HG02623 (cell line): ENCODE results near the gene PRKAG1.

Experiments used
- ATAC-seq: cut with Tn5 transposase; IDR thresholded peaks from one replicate; pipeline ENCODE4 v1.9.1; 2021; ENCODE audit warnings: moderate library complexity; ENCODE audit not compliant: unreplicated experiment

Gene PRKAG1

DNA sequence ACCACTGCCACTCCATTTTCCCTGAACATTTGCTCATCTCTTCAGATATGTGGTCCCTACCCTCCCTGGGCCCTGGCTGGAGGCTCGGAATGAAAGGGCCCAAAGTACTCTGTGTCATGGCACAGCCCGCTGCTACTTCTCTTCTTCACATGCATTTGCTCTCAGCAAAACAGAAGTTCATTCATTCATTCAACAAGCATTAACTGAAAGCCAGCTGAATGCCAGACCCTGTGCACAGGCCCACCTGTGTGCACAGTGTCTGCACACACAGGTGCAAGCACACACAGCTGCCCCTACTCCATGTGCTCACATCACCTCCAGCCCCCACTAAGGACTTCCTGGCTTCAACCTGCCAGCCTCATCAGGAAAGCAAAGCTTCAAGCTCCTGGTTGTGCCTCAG lies 32.7 kb downstream of the PRKAG1 start:
- ATAC-seq = no peak

GRCh38 chr12:48985475-48985897 lies 33.1 kb downstream of the PRKAG1 start:
- ATAC-seq = no peak

DNA sequence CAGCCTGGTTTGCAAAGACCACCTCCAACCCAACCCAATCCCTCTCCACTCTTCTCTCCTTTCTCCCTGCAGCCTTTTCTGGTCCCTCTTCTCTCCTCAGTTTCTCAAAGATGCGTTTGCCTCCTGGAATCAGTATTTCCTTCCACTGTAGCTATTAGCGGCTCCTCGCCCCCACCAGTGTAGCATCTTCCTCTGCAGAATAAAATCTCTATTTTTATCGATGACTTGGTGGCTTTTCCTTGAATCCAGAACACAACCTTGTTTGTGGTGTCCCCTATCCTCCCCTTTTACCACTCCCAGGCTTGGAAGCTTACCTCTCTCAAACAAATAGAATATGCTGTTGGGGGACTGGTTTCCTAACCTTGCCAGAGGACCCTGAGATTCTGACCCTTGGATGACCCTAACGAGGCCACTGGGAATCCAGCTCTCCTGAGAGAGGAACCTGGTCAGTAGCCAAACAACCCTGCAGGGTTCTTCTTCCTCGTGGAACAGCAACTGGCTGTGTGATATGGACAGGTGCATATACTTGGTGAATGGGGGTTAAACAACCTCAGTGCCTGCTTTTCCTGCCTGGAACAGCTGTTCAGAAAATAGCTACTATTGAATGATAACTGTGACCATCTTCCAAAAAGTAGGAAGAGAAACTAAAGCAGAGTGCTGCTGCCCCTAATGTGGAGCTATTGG lies 36.0 kb downstream of the PRKAG1 start:
- no peak for ATAC-seq

GRCh38 chr12:48981757-48982157 lies 36.8 kb downstream of the PRKAG1 start:
- ATAC-seq = no peak

DNA sequence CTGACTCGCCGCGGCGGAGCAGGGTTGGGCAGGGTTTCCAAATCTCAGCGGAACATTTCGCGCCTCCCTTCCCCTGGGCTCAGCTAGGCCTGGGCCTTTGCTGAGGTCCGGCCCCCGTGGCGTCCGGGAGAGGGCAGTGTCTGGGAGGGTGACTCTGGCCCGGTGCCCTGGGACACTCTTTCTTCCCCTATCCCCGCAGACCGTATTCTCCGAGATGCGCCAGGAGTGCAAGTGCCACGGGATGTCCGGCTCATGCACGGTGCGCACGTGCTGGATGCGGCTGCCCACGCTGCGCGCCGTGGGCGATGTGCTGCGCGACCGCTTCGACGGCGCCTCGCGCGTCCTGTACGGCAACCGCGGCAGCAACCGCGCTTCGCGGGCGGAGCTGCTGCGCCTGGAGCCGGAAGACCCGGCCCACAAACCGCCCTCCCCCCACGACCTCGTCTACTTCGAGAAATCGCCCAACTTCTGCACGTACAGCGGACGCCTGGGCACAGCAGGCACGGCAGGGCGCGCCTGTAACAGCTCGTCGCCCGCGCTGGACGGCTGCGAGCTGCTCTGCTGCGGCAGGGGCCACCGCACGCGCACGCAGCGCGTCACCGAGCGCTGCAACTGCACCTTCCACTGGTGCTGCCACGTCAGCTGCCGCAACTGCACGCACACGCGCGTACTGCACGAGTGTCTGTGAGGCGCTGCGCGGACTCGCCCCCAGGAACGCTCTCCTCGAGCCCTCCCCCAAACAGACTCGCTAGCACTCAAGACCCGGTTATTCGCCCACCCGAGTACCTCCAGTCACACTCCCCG lies 37.4 kb downstream of the PRKAG1 start:
- ATAC-seq = no peak

- ATAC-seq = no peak
Observed at GRCh38 chr12:48980389-48980952, 38.1 kb downstream of the PRKAG1 start.

DNA sequence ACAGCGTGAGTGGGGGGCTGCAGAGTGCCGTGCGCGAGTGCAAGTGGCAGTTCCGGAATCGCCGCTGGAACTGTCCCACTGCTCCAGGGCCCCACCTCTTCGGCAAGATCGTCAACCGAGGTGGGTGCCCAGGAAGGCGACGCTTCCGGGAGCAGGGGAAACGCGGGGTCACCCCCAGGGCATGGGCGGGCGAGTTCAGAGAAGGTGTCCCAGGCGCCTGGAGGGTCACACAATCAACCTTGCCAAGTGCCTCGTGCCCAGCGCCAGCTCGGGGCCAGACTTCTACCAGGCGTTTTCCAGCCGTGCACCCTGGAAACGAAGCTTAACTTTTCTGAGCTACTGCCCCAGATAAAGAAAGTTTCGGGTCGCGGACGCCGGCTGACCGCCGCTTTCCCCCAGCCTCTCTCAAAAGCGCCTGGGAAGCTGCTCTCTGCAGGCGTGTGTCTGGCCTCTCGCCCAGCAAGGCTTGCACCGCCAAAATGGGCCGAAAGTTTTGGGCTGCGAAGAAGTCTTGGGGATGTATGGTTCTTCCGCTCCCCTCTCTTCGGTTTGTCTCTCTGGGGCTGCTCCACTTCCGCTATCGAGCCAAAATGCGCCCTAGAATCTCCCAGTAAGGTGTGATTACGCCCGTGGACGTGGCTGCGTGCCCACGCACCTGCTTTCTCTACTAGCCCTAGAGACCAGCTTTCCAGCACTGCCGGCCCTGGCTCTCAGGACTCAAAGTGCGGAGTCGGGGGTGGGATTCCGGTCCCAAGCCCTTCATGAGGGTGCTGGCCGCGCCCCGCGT lies 38.8 kb downstream of the PRKAG1 start:
- no peak for ATAC-seq

- no peak for ATAC-seq
Observed at GRCh38 chr12:48978741-48979601, 39.6 kb downstream of the PRKAG1 start.

DNA sequence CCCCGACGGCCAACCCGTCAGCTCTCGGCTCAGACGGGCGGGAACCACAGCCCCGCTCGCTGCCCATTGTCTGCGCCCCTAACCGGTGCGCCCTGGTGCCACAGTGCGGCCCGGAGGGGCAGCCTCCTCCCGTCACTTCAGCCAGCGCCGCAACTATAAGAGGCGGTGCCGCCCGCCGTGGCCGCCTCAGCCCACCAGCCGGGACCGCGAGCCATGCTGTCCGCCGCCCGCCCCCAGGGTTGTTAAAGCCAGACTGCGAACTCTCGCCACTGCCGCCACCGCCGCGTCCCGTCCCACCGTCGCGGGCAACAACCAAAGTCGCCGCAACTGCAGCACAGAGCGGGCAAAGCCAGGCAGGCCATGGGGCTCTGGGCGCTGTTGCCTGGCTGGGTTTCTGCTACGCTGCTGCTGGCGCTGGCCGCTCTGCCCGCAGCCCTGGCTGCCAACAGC lies 40.3 kb downstream of the PRKAG1 start, which contains the start of gene WNT1:
WNT1 (plus strand) TSS at position 32 of the 450 bp plus-strand sequence; CDS start at position 361, 329 bp downstream.
- ATAC-seq = no peak

DNA sequence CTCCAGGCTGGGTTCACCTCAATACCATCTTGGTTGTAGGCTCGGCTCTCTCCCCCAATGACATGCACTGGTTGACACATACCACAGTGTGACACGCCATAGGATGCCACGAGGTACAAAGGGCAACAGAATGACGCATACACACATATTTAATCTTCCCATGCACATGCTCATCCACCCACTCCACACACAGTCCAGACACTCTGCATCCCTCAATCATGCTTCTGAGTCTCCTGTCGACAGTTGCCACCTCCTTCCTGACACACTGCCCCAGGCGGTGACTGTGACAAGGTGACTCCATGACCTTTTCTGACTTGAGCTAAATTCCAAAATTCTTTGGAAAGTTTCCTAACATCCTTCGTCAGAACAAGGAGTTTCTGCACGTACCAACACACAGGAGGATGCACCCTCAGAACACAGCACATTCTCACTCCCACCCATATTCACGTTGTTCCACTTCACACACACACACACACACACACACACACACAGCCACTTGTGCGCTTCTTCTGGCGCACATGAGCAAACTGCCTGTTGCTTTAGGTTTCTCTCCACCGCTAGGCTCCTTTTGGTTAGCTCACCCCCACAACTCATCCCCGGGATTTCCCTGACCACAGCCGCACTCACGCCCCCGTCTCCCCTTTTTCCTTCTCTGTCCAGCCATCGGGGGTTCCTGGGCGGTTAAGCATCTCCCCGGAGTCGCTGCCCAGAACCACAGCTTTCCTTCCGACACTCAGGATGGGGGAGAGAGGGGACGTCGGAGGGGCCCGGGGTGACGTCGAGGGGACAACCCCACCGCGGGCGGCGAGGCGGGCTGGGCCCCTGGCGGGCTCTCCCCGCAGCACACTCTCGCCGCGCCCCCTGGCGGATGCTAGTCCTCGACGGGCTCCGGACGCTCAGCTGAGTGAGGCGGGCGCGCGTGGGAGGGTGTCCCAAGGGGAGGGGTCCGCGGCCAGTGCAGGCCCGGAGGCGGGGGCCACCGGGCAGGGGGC lies 41.0 kb downstream of the PRKAG1 start:
- no peak for ATAC-seq

DNA sequence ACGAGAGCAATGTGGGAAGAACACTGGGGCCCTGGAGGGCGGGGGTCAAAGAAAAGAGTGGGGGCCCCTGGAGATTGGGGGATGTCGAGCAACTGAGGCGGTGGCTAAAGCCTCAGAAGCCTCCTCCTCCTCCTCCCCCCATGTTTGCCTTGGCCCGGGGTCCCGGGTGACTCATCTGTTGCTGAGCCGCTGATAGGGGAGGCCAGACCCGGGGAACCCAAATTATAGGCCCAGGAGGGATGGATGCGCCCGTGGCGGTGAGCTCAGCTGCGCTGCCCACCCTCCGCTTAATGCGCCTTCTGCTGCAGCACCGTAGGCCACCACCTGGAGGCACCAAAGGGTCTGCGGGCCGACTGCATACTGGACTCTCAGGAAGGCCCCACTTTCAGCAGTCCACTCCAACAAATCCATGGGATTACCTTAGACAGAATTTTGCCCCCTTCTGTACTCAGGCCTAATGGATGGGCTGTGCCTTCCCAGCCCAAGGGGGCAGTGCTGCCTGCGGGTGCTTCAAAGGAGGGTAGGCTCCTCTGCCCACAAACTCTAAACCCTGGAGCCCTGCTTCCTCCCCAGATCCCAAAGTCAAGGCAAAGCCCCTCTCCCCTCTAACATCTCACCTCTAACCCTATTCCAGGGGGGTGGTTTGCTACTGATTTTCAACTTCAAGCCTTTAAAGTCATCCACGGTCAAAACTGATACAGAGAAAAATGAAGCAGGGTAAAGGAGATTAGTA lies 44.5 kb downstream of the PRKAG1 start:
- no peak for ATAC-seq

- no peak for ATAC-seq
Observed at GRCh38 chr12:48973531-48973930, 45.0 kb downstream of the PRKAG1 start.

DNA sequence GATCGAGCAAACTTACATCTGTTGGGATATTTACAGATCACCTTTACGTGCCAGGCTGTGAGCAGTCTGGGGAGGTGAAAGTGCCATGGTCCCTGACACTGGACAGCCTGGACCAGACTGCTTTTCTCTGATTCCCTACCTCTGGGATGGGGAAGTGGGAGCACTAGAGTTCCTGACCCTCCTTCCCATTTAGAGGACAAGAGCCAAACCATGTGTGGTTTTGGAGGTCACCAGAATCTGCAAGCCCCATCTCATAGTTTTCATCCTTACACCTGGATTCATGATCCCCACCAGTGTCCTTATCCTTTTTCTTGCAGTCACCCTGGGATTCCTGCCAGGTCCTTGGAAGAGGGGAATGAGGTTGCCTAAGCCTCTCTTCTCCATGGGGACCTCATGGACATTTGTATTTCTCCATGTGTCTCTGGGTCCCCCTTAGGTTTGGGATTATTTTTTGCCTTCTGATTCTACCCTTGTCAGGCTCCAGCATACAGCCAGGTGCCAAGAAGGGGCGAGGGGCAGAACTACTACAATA lies 45.6 kb downstream of the PRKAG1 start:
- ATAC-seq = no peak

DNA sequence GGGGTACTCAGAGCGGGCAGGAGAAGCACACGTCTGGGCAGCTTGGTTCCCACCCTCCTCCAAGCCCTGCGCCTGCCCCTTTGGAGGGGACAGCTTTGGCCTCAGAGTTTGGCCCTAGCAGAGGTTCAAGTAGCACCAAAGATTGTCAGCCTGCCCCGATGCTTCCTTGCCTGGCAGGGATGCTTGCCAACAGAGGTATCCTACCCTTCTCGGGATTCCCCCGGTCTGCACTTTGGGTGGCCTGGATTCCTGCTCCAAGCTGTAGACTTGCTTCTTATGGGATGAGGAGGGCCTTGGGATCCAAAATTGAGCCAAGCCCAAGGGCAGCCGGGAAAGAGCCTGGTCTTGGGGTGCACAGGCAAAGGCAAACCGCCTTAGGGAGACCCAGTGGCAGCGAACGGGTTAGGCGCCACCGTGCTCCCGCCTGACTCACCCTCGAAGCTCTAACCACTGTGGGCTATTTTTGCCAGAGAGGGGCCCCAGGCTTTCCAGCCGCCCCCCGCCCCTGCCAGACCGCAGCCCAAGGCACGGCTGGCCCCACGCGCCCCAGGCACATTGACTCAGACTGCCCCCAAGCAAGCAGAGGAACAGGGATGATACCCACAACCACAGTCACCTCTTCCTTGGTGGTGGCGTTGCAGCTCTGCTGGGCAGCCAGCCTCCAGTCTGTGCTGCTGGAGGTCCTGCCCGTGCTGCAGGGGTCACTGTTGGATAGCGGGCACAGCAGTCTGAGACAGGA lies 46.2 kb downstream of the PRKAG1 start:
- no peak for ATAC-seq

DNA sequence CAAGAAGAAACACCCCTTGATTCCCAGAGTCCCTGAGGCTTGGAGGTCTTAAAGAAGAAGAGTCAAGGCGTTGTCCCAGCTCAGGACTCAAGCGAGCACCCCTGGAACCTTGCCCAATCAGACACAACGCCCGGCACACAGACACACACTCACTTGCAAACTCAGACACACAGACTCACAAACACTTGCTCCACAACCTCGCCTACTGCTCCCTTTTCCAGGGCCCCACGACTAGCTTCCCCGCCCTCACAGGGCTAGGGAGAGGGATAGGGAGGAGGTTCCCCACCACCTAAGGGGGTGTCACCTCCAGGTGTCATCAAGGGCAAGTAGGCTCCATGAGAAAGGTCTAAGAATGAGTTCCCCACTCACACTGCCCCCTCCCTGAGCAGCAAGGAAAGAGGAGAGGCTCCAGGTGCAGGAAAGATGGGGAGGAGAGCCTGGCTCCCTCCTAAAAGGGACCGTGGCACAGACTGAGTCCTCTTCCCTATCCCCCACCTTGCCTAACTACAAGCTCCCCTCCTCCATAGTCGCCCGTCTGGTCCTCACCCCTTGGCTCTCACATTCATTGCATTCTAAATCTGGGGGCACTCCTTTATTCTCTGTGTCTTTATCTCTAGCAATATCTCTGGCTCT lies 47.8 kb downstream of the PRKAG1 start:
- ATAC-seq = no peak

- no peak for ATAC-seq
Observed at GRCh38 chr12:48969833-48970701, 48.5 kb downstream of the PRKAG1 start.
